ENCODE results near the gene AOX1.

- no peak for TF ChIP-seq POLR2A (IDR thresholded peaks at IDR 0.05)
- TF ChIP-seq CTCF (IDR thresholded peaks at IDR 0.05): no peak
- TF ChIP-seq EP300 (IDR thresholded peaks at IDR 0.05): no peak
- no peak for TF ChIP-seq POLR2AphosphoS5 (IDR thresholded peaks at IDR 0.05)
Measured at GRCh38 chr2:200616656-200617055, 30.8 kb downstream of the AOX1 start.

Measured in sigmoid colon (tissue), 4 donors.